Spleen (tissue), 11 donors: ENCODE measurements around the gene KIF18B. TPM values are rescaled to one million over a fixed set of nuclear protein-coding genes. Genes with fewer than 3 reads are reported as not detected.

Experiments used
- DNase-seq: peaks from one replicate; pipeline ENCODE4 v3.0.0-alpha.2; 2020
- H3K27ac ChIP-seq, 8 donors: fragments of 200-600 bp; sonication (generic) in 7 of 8; 1 replicate in 4 of 8; 2 replicates in 4 of 8; pipeline versions ENCODE4 v1.5.0 to v1.8.0; 2016 to 2021; ENCODE audit warnings: inconsistent platforms in 4 of 8, mild to moderate bottlenecking in 4 of 8, moderate library complexity in 1 of 8
- H3K27me3 ChIP-seq, 7 donors: fragments of 200-600 bp; sonication (generic) in 6 of 7; replicated peaks in 1 of 7; 1 replicate in 4 of 7; 2 replicates in 3 of 7; pipeline versions ENCODE4 v1.5.0 to v1.8.0; 2016 to 2021; ENCODE audit warnings: inconsistent platforms in 3 of 7, mild to moderate bottlenecking in 1 of 7
- H3K36me3 ChIP-seq, 6 donors: fragments of 200-600 bp; sonication (generic) in 5 of 6; 1 replicate in 4 of 6; 2 replicates in 2 of 6; pipeline versions ENCODE4 v1.5.0 to v1.8.0; 2016 to 2021; ENCODE audit warnings: inconsistent platforms in 2 of 6
- H3K4me1 ChIP-seq, 6 donors: fragments of 200-600 bp; sonication (generic) in 5 of 6; 1 replicate in 3 of 6; 2 replicates in 3 of 6; pipeline versions ENCODE4 v1.5.0 to v1.8.0; 2016 to 2021; ENCODE audit warnings: inconsistent platforms in 3 of 6
- H3K4me3 ChIP-seq, 8 donors: fragments of 200-600 bp; sonication (generic) in 7 of 8; 1 replicate in 4 of 8; 2 replicates in 4 of 8; pipeline versions ENCODE4 v1.5.0 to v1.8.0; 2016 to 2021; ENCODE audit warnings: inconsistent platforms in 4 of 8, mild to moderate bottlenecking in 4 of 8, moderate library complexity in 2 of 8
- H3K9me3 ChIP-seq, 8 donors: fragments of 200-600 bp; sonication (generic) in 7 of 8; 1 replicate in 4 of 8; 2 replicates in 4 of 8; pipeline versions ENCODE4 v1.5.0 to v1.8.0; 2016 to 2021; ENCODE audit warnings: inconsistent platforms in 4 of 8
- POLR2A ChIP-seq, 3 donors: fragments of 450-650 bp; IDR thresholded peaks; one replicate each; pipeline ENCODE4 v1.5.1; 2017; ENCODE audit warnings: antibody characterized with exemption in 3 of 3, mild to moderate bottlenecking in 1 of 3
- POLR2AphosphoS5 ChIP-seq, 3 donors: sonication (generic); formaldehyde crosslinking; IDR thresholded peaks; one replicate each; pipeline ENCODE4 v1.5.1; 2017; ENCODE audit warnings: antibody characterized with exemption in 3 of 3
- WGBS, 5 donors: extraction: QIAGEN DNeasy Blood & Tissue Kit in 3 of 5; methylation state at CpG; one replicate each; pipeline versions ENCODE4 v1.1.5 to v1.1.7; 2013 to 2018; 5-methylcytosine and 5-hydroxymethylcytosine counted together
- intact Hi-C: fragments of 100-400 bp; cut with DNase I; formaldehyde crosslinking; loops from one replicate; pipeline ENCODE4 v1.15.0; 2023; ENCODE audit warnings: low total_unique reads
- polyA plus RNA-seq, 3 donors: library from polyadenylated mRNA; stranded (reverse); fragments of 200-250 nt; gene quantifications; one replicate each; pipeline ENCODE4 v1.2.1, GENCODE V29; 2013
- total RNA-seq, 7 donors: library from RNA; depleted of rRNA in 3 of 7; stranded (reverse); fragments of >200 nt in 3 of 7; fragmentation: NEBNext Ultra II Directional in 4 of 7; extraction: Animal tissue kit (Norgen Biotek cat#: 25700) in 4 of 7; gene quantifications; one replicate each; pipeline versions ENCODE4 v1.1.0 to v1.2.1, GENCODE V29; 2016 to 2021
- TF ChIP-seq, protein P1 (sequence below), 11 experiments: fragments of 200-600 bp in 7 of 11; fragments of 450-650 bp in 4 of 11; sonication (generic) in 4 of 11; IDR thresholded peaks in 8 of 11; conservative IDR thresholded peaks in 3 of 11; 1 replicate in 7 of 11; 2 replicates in 4 of 11; pipeline versions ENCODE4 v1.4.0 to v1.8.0; 2016 to 2021; ENCODE audit warnings: antibody characterized with exemption in 11 of 11, inconsistent platforms in 4 of 11, mild to moderate bottlenecking in 1 of 11
- donor health status: healthy with polysubstance abuse.
- donor health status: DM: no; HTN: no; CAD: no; lungs with moderate emphysema.
- donor health status: DM: no; HTN: no; CAD: no.
- donor health status: Bipolar disorder and iron deficiency.
- donor health status: healthy.
- donor health status: DM: no; HTN: no; CAD: no.
- donor health status: DM: yes; HTN: yes; CAD: no.

The KIF18B gene
- total and polyA plus RNA-seq, 10 donors: 0.26 to 5.8 (median 1.9) TPM

DNA sequence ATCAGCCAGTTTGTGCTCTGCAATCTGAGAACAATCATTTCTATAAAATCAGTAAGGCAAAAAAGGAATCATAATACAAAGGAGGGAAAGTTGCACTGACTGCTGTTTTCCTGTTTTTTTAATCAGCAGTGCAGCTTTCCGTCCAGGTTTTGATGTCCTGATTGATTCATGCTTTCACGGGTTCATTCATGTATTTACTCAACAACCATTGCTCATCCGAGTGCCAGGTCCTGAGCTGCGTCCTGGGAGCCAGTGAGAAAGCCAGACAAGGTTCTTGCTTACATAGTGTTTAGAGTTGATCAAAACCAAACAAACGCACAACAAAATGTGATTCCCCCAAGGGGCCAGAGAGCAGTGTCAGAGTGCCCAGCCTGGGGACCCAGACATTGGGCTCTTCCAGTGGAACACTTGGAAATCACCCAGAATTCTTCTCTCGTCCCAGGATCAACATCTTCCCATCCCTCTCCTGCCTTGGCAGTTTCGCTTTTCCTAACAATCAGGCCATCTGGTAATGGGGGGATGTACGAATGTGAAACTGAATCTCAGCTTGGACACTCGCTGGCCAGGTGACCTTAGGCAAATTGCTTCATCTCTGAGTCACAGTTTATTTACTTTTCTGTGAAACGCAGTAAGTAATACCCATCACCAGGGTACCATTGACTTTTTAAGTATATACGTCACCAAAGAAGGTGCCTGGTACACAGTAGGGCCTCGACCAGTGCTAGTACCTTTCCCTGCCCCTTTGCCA, 33.8 kb upstream of the KIF18B start:
- Histone ChIP-seq H3K27me3 (peaks cover 0 to 57% (median 8%) of the 10 kb centered on the region in 7 donors), H3K36me3 (no peaks in the 10 kb centered on the region), H3K4me1 (peaks cover 0 to 4% (median 0%) of the 10 kb centered on the region in 6 donors), H3K4me3 (no peak overlapping the region), H3K9me3 (no peaks in the 10 kb centered on the region), H3K27ac (no peak overlapping the region)
- DNase-seq: no peak
- intact Hi-C loops: no loop called here
- TF ChIP-seq, protein P1, sequence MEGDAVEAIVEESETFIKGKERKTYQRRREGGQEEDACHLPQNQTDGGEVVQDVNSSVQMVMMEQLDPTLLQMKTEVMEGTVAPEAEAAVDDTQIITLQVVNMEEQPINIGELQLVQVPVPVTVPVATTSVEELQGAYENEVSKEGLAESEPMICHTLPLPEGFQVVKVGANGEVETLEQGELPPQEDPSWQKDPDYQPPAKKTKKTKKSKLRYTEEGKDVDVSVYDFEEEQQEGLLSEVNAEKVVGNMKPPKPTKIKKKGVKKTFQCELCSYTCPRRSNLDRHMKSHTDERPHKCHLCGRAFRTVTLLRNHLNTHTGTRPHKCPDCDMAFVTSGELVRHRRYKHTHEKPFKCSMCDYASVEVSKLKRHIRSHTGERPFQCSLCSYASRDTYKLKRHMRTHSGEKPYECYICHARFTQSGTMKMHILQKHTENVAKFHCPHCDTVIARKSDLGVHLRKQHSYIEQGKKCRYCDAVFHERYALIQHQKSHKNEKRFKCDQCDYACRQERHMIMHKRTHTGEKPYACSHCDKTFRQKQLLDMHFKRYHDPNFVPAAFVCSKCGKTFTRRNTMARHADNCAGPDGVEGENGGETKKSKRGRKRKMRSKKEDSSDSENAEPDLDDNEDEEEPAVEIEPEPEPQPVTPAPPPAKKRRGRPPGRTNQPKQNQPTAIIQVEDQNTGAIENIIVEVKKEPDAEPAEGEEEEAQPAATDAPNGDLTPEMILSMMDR (IDR thresholded peaks at IDR 0.05 in 8 of 11, conservative IDR thresholded peaks at IDR 0.05 in 3 of 11): no peak
- TF ChIP-seq POLR2AphosphoS5 (IDR thresholded peaks at IDR 0.05) (no peak), POLR2A (IDR thresholded peaks at IDR 0.05) (no peak)
- 43 to 65% (median 50%) methylated on average over 12 of the region's 12 CpGs for WGBS, 5 donors

GRCh38 chr17:44979426-44979995, 31.9 kb upstream of the KIF18B start:
- no peak for DNase-seq

DNA sequence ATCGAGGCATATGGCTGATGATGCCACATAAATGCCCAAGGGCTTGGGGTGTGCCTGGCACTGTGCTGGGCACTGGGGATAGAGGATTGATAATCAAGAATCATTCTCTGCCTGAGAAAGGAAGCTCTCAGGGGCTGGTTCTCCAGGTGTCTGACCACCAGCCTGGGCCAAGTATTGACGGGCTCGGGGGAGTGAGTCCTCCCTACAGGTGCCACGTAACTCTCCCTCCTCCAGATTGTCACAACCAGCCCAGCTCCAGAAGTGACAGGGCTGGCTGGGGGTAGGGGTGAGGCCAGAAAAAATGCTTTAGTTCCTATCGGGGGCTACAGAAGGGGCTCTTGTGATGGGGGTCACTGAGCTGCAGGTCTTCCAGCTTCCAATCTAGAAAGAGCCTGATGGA, 31.2 kb upstream of the KIF18B start:
- Histone ChIP-seq H3K4me1 (peaks cover 0 to 4% (median 0%) of the 10 kb centered on the region in 6 donors), H3K36me3 (no peaks in the 10 kb centered on the region), H3K9me3 (no peaks in the 10 kb centered on the region), H3K4me3 (no peak overlapping the region), H3K27ac (no peak overlapping the region), H3K27me3 (peaks cover 0 to 69% (median 6%) of the 10 kb centered on the region in 7 donors)
- no peak for TF ChIP-seq POLR2A (IDR thresholded peaks at IDR 0.05)
- TF ChIP-seq, protein P1 (IDR thresholded peaks at IDR 0.05 in 8 of 11, conservative IDR thresholded peaks at IDR 0.05 in 3 of 11): no peak
- no peak for TF ChIP-seq POLR2AphosphoS5 (IDR thresholded peaks at IDR 0.05)
- intact Hi-C loops: no loop called here
- DNase-seq: no peak
- 72 to 92% (median 81%) methylated on average over 5 of the region's 5 CpGs for WGBS, 5 donors

More at GRCh38 chr17:44979426-44979995, 31.9 kb upstream of the KIF18B start:
- 59 to 72% (median 65%) methylated on average over 9 of the region's 9 CpGs for WGBS, 5 donors
- no peaks in the 10 kb centered on the region for H3K9me3 ChIP-seq
- TF ChIP-seq POLR2AphosphoS5 (IDR thresholded peaks at IDR 0.05) (peak in 2 of 3 donors; percentile 30 to 61), POLR2A (IDR thresholded peaks at IDR 0.05) (no peak)
- TF ChIP-seq, protein P1 (IDR thresholded peaks at IDR 0.05 in 8 of 11, conservative IDR thresholded peaks at IDR 0.05 in 3 of 11): no peak
- intact Hi-C loops: no loop called here
- H3K4me1 ChIP-seq: peaks cover 0 to 4% (median 0%) of the 10 kb centered on the region in 6 donors
- H3K27me3 ChIP-seq: peaks cover 0 to 62% (median 6%) of the 10 kb centered on the region in 7 donors
- H3K36me3 ChIP-seq: no peaks in the 10 kb centered on the region
- no peak overlapping the region for H3K27ac ChIP-seq
- H3K4me3 ChIP-seq: no peak overlapping the region
